T-helper 2 cell treated with Interferon-gamma antibody and Interleukin-4, amounts not matched to agents 100 ng/mL and 5 ng/mL, for 36 hours (primary cell): ENCODE measurements around the gene ATRN. TPM values are rescaled to one million over a fixed set of nuclear protein-coding genes. Genes with fewer than 3 reads are reported as not detected.
"Not testable (repeated sequence)": the region's sequence is repeated elsewhere in the genome, so short reads cannot be mapped to it uniquely, and the experiment has no call there.

ENCODE experiments used
- intact Hi-C: fragments of 100-400 bp; cut with micrococcal nuclease; formaldehyde crosslinking; loops from one replicate; pipeline ENCODE4 v1.15.1; 2023
- total RNA-seq: library from RNA; stranded (reverse); gene quantifications from 2 replicates; pipeline ENCODE4 v1.2.3, GENCODE V29; 2022

Gene ATRN
- total RNA-seq, 1 donor from 2014 or later, result 10.3 TPM

DNA sequence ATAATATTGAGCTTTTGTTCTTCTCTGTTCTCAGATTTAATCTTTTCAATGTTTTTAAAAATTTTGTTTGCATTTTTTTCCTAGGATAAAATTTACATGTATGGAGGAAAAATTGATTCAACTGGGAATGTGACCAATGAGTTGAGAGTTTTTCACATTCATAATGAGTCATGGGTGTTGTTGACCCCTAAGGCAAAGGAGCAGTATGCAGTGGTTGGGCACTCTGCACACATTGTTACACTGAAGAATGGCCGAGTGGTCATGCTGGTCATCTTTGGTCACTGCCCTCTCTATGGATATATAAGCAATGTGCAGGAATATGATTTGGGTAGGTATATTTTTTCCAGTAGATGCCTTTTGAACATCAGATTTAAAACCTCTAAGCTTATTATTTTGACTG, 89.8 kb downstream of the ATRN start:
- intact Hi-C loops, result no loop called here

DNA sequence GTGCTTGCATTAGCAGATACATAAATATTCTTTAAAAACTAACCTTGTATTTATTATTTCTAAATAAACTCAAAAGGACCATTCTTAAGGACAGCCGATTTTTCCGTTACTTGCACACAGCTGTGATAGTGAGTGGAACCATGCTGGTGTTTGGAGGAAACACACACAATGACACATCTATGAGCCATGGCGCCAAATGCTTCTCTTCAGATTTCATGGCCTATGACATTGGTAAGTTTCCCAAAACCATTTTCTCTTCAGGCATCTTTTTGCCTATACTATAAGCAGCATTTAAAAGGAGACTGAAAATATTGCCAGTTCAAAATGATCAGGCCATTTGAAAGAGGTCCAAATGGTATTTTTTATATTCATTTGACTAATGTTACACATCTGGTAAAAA, 92.3 kb downstream of the ATRN start:
- intact Hi-C loops, result loop anchor here (1.0 kb wide), 1 partner anchor 148 kb away; no protein-coding TSS in a partner anchor

DNA sequence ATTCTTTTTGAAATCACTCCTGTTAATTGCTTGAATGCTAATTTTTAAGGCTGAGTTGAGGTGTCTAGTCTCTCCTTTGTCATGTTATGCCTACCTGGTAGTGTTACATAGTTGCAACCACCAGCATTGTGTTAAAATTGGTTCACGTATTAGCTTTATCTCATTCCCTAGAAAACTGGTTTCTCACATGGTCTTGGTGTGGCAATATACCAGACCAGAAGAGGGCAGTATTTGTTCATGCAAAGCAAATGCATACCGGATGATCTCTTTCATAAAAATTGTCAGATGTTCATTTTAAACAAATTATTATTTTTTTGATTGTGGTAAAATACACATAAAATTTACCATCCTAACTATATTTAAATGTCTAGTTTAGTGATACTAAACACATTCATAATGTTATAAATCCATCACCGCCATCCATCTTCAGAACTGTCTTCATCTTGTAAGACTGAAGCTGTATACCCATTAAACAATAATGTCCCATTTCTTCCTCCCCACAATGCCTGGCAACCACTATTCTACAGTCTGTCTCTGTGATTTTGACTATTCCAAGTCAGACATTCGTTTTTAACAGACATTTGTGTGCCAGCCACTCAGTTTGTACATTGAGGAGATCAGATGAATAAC, 92.8 kb downstream of the ATRN start:
- intact Hi-C loops, result loop anchor here (1.0 kb wide), 1 partner anchor 148 kb away; no protein-coding TSS in a partner anchor

DNA sequence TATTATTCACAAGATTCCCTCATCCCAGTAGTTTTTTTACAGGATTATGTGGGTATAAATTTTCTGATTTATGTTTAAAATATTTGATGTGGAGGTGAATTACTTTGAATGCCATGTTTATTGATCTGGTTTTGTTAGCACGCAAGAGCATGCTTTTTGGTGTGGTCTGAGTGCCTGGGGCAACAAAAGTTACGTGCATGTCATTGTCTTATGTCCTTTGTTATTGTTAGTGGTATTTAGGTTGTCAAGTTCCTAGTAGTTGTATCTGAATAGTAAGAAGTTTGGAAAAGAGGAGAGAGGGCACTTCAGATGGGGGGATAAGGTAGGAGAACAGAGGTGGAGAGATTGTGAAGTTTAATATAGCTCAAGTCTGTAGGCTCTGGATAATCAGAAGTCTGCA, 95.0 kb downstream of the ATRN start:
- intact Hi-C loops, result no loop called here

DNA sequence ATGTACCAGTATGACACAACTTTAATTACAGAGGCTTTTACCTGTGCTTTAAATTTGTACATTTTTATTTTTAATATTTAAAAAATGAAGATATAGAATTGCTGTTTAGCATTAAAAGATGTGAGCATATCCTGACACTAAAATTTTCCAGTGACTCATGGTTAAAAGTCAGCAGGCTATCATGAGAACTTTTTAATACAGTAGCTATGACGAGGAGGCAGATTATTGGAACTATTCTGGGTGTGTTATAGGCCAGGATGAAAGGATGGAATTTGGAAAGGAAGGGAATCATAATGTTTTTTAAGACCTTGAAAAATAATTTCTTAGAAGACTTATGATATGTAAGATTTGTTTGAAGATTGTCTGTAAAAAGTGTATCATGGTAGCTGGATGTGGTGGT, 101.3 kb downstream of the ATRN start:
- intact Hi-C loops, result no loop called here

DNA sequence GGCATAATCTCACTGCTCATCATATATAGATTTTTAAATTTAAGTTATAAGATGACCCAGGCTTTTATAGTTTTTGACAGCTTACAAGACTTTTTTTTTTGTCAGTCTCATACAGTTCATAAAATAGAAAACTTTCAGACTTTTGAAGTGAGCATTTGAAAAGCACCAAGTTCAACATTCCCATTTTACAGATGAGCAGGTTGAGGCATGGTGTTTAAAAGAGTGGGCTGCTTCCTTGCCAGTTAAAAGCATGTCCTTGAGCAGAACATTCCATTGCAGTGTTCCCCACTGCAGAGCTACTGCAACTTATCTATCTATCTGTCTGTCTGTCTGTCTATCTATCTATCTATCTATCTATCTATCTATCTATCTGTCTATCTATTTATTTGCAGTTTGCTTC, 105.5 kb downstream of the ATRN start:
- intact Hi-C loops, result no loop called here

DNA sequence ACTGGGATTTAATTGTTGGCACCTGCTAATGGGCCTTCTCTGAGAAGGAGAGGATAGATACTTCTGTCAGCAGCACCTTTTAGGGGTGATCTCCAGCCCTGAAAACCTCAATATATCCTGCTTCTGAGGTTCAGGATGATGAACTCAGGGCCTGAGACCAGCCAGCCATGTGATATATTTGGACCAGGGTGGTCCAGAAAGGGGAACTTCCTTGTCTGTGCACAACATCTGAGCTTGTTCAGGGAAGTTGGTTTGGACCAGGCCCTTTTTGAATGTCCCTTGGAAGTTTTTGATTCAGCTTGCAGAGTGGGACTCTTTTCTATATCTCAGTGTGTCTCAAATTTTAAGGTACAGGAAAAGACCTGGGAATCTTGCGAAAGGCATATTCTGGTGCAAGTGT, 106.5 kb downstream of the ATRN start:
- intact Hi-C loops, result no loop called here

DNA sequence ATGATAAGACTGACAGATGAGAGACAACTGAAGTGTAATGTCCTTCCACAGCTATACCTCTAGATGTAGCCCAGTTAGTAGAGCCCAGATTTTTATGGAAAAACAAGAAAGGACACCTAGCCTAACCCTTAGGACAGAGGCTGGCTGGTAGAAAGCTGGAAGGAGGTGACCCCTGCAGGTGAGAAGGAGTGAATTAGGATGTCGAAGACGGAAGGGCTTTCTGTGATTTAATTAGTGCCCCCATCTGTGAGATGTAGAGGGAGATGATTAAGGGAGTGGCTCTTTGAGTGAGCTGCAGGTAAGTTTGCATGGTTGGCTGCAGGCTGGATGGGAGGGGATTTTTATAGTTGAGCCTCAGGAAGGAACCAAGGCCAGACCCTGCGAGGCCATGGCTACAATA, 109.6 kb downstream of the ATRN start:
- intact Hi-C loops, result no loop called here

DNA sequence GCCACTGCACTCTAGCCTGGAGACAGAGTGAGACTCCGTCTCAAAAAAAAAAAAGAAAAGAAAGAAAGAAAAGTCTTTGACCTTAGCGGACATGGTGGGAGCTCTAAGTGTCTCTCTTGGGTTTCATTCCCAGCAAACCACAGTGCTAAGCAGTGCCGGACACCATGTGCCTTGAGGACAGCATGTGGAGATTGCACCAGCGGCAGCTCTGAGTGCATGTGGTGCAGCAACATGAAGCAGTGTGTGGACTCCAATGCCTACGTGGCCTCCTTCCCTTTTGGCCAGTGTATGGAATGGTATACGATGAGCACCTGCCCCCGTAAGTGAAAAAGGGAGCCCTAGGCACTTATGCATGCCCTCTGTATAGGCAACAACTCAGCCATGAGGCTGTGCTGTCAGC, 112.9 kb downstream of the ATRN start:
- intact Hi-C loops, result no loop called here

DNA sequence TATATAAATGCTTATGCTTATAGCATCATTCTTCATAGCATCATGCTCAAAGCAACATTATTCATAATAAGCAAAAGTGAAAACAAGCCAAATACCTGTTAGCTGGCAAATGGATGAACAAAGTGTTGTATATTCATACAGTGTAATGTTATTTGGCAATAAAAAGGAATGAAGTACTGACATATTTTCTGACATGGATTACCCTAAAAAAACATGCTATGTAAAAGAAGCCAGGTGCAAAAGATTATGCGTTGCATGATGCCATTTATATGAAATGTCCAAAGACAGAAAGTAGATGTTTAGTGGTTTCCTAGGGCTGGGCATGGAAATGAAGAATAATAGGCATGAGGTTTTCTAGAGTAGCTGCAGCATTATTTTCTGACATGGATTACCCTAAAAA, 115.3 kb downstream of the ATRN start:
- intact Hi-C loops, result no loop called here

DNA sequence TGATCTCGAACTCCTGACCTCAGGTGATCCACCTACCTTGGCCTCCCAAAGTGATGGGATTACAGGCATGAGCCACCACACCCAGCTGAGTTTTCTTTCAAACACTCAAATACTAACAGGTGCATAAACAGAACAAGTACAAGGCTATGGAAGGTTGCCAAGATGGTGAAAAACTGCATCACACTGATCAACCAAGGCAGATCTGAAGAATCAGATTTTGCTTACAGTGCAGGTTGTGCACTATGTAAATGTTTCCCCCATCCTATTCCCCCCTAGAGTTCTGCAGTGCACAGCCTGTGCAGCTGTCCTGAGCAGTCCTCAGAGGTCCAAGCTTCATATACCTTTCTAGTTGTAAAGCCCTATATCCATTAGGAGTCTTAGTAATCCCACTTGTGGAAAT, 119.3 kb downstream of the ATRN start:
- intact Hi-C loops, result no loop called here

DNA sequence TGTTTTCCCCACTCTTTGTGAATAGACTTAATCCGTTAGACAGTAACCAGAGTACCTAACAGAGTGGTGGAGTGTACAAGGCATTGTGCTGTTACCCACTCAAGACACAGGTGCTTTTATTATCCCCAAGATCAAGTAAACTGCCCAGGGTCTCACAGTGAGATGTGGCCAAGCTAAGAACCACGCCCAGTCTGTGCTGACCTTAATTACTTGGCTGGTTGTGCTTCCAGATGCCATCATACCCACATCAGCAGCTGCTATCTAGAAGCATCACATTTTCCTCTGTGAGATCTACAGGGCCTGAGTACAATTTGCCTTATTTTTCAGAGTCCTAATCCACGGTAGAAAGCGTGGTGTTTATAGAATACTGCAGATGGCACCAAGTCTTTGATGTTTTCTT, 122.1 kb downstream of the ATRN start:
- intact Hi-C loops, result no loop called here

DNA sequence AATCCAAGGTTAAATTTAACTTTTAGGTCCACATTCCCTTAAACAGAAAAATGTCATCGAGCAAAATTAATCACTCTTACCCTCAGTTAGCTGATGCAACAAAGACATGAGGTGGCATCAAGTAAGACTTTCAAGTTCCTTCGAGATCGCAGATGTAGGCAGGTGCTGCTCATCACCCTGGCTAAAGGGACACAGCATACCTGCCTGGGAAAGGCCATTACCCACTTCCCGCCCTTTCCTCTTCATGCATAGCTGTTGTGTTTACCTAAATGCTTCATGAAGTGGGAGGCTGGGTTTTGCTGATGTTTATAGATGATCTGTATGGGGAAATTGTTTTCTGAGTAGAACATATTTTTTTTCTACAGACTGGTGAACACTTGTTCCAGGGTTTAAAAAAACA, 124.7 kb downstream of the ATRN start:
- intact Hi-C loops, result no loop called here

DNA sequence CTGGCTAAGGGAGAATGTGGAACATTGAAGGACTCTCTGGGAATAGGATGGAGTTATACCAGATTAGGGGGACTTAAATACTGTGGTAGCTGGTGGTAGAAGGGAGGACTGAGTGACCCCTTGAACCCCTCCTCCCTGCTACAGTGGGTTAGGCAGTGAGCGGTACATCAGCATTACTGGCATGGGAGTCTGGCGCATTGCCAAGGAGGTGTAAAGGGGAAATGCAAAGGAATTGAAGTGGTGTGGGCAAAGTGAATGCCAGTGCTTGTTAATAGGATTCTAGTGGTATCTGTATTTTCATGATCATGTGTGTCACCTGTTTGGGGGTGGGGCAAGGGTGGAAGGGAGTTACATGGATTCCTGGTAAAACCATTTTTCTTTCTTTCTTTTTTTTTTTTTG, 132.3 kb downstream of the ATRN start:
- intact Hi-C loops, result no loop called here

DNA sequence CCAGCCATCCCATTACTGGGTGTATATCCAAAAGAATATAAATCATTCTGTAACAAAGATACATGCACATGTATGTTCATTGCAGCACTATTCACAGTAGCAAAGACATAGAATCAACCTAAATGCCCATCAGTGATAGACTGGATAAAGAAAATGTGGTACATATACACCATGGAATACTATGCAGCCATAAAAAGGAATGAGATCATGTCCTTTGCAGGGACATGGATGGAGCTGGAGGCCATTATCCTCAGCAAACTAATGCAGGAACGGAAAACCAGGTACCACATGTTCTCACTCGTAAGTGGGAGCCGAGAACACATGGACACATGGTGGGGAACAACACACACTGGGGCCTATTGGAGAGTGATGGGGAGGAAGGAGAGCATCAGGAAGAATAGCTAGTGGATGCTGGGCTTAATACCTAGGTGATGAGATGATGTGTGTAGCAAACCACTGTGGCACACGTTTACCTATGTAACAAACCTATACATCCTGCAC, 134.6 kb downstream of the ATRN start:
- intact Hi-C loops, result not testable (repeated sequence)

DNA sequence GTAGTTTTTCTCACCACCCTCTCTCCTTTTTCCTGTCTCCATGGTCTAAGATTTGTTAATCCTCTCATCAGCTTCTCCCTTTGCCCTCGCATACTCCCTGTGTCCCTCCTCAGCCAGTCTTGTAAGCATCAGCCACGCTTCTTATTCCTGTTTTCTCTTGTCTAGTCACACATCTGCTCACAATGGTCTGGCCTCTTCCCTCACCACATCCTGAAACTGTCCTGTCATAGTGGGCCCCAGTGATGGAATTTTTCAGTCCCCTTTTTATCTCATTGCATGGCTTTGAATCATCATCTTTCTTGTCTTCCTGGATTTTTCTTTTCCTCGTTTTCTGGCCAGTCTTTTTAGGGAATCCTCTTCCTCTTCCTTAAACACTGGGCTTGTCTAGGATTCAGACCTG, 135.2 kb downstream of the ATRN start:
- intact Hi-C loops, result no loop called here

DNA sequence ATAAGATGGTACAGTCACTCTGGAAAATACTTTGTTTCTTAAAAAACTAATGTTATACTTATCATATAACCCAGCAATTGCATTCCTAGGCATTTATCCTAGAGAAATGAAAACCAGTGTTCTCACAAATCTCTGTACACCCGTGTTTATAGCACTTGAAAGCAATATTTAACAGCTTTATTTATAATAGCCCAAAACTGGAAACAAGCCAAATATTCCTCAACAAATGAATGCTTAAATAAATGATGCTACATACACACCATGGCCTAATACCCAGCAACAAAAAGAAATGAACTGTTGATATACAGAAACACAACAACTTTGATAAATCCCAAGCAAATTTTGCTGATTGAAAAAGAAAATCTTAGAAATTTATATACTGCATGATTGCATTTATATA, 141.1 kb downstream of the ATRN start:
- intact Hi-C loops, result no loop called here

DNA sequence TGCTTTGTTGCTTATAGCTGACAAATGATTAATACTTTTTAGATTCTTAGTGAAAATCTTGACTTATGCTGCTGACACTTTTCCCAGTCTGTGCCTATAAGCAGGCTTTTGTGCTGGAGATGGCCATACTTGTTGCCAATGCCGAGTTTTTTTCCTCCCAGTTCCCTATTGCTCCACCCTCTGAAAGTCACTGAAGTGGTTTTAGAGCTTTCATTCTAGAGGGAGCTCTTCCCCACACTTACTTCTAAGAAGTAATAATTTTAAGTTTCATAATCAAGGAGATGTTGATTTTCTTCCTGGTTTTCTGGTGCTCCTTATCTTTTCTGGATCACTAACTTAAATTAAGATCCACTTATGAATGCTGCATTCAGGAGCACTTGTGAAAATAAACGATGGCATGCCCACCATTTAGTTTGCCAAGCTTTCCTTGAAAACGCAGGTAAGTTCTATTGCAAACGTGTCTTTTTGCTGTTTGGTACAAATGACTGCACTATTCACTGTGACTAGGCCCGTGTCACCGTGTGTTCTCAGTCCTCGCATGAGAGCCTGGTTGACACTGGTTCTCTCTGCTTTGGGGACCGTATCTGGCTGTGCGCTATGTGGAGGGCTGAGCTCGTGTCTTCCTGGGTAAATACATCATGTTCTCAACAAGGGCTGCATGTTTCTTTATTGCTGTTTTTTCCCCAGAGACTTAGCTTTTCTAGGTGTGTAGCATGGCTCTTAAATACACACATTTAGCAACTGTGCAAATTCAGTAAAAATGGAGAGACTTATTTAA, 142.2 kb downstream of the ATRN start:
- intact Hi-C loops, result no loop called here

DNA sequence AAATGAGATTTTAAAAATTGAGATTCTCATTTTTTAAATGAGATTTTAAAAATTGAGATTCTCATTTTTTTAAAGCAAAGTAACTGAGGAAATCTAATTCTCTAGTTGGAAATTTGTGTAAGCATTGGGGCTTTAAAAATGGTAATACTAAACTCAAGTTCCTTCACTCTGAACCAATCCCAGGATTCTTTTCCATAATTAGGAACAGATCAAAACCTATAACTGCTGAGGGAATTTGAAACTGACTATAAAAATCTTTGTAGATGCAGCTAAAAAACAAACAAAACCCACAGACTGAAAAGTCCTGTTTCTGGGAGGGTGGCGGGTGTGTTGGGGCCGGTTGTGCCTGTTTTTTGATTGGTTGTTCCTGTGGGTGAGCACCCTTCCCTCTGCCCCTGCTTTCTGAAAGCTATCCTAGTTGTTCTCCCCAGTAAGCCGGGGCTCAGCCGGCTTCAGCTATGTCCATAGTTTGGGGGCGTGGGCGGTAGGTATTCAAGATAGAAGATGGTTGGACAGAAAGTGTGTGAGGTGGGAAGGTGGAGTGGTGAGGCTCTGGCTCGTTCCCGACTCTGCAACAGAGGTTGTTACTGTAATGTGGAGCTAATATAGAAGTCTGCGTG, 143.1 kb downstream of the ATRN start:
- intact Hi-C loops, result no loop called here

DNA sequence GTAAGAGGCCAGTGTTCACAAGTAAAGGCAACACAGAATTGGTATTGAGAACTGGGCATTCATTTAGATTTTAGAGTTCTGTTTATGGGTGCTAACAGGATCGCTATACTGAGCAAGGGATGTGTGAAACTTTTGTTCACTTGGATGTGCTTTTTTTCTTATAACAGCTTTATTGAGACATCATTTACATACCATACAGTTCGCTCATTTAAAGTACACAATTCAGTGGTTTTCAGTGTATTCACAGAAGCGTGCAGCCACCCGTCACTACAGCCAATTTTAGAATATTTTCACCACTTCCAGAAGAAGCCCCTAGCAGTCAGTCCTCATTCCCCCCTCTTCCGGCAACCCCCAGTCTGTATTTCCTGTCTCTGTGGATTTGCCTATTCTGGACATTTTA, 143.6 kb downstream of the ATRN start:
- intact Hi-C loops, result no loop called here

DNA sequence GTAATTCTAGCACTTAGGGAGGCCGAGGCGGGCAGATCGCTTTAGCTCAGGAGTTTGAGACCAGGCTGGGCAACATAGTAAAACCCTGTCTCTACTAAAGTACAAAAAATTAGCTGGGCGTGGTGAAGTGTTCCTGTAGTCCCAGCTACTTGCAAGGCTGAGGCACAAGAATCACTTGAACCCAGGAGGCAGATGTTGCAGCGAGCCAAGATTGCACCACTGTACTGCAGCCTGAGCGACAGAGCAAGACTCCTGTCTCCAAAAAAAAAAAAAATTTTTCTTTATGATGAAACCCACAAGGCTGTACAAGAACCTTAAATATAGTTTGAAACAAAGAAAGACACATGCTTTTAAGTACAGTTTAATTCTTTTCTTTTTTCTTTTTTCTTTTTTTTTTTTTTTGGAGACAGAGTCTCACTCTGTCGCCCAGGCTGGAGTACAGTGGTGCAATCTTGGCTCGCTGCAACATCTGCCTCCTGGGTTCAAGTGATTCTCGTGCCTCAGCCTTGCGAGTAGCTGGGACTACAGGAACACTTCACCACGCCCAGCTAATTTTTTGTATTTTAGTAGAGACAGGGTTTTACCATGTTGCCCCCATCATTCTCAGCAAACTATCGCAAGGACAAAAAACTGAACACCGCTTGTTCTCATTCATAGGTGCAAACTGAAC, 144.5 kb downstream of the ATRN start:
- intact Hi-C loops, result not testable (repeated sequence)

DNA sequence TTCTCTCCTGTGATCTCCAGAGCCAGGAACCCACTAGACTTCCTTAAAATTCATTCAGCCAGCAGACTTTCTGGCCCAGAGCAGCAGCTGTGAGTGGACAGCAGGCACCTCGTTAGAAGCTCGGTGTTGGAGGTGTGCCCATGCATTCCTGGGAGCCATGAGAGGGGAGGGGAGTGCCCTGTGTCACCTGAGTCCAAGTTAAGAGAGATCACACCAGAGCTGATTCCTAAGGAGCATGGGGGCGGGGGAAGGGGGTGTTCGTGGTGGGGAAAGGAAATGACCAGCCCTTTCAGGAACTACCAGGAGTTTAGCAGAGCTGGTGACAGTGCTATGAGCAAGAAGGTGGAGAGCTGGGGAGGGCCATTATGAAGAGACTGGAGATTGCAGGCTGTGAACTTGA, 145.4 kb downstream of the ATRN start:
- intact Hi-C loops, result no loop called here
